Measurements from ENCODE around the gene CNTN2.

Gene CNTN2, protein sequence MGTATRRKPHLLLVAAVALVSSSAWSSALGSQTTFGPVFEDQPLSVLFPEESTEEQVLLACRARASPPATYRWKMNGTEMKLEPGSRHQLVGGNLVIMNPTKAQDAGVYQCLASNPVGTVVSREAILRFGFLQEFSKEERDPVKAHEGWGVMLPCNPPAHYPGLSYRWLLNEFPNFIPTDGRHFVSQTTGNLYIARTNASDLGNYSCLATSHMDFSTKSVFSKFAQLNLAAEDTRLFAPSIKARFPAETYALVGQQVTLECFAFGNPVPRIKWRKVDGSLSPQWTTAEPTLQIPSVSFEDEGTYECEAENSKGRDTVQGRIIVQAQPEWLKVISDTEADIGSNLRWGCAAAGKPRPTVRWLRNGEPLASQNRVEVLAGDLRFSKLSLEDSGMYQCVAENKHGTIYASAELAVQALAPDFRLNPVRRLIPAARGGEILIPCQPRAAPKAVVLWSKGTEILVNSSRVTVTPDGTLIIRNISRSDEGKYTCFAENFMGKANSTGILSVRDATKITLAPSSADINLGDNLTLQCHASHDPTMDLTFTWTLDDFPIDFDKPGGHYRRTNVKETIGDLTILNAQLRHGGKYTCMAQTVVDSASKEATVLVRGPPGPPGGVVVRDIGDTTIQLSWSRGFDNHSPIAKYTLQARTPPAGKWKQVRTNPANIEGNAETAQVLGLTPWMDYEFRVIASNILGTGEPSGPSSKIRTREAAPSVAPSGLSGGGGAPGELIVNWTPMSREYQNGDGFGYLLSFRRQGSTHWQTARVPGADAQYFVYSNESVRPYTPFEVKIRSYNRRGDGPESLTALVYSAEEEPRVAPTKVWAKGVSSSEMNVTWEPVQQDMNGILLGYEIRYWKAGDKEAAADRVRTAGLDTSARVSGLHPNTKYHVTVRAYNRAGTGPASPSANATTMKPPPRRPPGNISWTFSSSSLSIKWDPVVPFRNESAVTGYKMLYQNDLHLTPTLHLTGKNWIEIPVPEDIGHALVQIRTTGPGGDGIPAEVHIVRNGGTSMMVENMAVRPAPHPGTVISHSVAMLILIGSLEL

GRCh38 chr1:205042911-205043806, at the start of gene CNTN2:
TSS of gene CNTN2 (plus strand) at chr1:205043212. CDS start at chr1:205053186, 9,974 bp downstream.
- peak; percentile 52 for DNase-seq

GRCh38 chr1:204994086-204994862, 48.7 kb upstream of the CNTN2 start:
- no peak for DNase-seq

- DNase-seq, result no peak
Measured at GRCh38 chr1:204996981-204997380, 46.0 kb upstream of the CNTN2 start.

GRCh38 chr1:204997591-204998355, 45.2 kb upstream of the CNTN2 start:
- no peak for DNase-seq

DNA sequence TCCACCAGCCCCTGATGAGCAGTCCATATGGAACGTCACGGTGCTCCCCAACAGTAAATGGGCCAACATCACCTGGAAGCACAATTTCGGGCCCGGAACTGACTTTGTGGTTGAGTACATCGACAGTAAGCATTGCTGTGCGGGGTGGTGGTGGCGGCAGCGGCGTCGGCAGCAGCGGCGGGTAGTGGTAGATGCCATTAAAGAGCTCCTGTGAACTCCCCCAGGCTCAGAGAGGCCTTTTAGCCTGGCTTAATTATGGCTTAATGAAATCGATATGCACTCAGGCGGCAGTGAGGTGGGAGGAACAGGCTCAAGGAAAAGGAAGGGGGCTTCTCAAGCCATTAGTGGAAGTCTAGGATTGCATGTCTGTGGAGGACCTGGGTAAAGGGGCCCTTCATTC, 41.9 kb upstream of the CNTN2 start:
- peak; percentile 97 for DNase-seq

- peak; percentile 43 for DNase-seq
Measured at GRCh38 chr1:205002705-205003104, 40.3 kb upstream of the CNTN2 start.

DNA sequence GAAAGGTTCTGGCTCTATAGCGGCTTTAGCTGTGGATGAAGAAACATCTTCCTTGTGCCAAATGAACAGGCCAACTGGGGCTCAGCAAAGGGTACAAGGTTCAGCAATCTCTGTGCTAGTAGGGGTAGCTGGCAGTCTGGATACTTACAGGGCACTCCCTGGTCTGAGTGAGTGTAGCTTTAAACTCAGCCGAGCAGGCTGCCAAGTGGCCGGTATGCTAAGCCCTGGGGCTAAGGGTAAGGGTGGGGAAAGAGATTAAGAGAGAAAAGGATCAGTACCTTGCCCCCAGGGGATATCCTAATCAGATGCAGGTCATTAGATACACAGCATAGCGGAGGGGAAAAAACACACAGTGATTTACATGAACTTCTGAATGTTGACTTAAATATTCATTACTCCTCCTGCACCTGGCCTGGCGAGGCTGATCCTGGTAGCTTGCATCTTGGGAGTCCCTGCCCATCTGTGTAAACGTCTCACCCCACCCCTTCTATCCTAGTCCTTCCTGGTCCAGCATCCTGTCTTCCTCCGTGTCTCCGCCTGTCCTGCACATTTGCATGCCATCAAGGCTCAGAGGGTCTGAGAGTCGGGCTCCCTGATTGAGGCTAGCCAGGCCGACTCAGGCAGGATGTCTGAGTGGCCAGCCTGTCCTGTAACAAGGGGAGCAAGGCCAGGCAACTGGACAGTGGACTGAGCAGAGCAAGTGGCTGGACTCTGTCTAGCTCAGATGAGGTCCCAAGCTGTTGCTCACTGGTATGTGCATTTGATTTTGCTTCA, 39.5 kb upstream of the CNTN2 start:
- DNase-seq, result peak; percentile 99

GRCh38 chr1:205004351-205004750, 38.7 kb upstream of the CNTN2 start:
- no peak for DNase-seq

DNA sequence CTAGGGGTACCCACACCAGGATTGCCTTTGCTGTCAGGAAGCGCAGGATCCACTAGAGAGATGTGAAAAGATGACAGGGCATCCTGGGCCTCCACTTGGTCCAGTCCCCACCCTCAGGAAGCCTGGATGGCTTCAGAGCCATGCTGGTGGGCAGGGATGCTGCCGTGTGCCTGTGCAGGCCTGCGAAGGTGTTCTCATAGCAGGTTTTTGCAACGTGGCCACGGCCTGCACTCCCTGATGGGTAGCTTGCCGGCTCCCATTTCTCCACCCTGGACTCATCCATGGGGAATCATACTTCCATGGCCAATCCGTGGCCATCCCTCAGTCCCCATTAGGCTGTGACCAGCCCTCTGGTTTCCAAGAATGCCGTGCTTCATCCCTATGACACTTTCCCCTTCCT, 34.1 kb upstream of the CNTN2 start:
- DNase-seq, result no peak

GRCh38 chr1:205009670-205010069, 33.3 kb upstream of the CNTN2 start:
- DNase-seq, result peak; percentile 100

DNA sequence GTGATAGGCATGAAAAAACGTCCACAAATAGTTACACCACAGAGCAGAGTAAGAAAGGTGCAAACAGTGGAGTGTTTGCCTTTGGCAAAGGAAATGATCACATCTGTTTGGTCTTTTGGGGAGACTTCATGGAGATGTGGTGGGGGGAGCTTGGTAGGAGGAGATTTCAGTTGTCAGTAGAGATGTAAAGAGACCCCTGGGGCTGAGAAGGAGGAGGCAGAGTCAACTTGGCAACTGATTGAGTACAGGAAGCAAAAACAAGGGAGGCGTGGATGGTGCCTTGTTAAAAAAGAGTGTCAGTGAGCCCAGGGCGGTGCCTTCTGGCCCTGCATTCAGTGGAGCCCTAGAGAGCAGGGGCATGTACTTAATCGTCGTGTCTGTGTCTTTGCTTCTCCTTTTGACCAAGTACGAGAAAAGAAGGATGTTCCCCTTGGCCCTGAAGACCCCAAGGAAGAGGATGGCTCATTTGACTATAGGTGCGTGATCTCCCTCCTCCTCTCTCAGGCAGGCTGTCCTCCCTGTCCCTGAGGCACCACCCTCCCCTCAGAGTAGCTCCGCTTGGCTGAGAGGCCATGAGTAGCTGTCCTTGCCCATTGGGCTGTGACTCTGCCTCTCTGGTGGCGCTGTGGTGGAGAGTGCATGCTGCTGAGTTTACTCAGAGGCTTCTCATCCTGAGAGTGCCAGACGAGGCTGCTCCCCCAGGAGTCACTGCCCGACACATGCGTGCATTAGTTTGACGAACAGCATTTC, 30.4 kb upstream of the CNTN2 start:
- no peak for DNase-seq

GRCh38 chr1:205013683-205014367, 29.2 kb upstream of the CNTN2 start:
- DNase-seq, result peak; percentile 87

GRCh38 chr1:205014783-205015182, 28.2 kb upstream of the CNTN2 start:
- no peak for DNase-seq

GRCh38 chr1:205015241-205015640, 27.8 kb upstream of the CNTN2 start:
- peak; percentile 57 for DNase-seq

DNA sequence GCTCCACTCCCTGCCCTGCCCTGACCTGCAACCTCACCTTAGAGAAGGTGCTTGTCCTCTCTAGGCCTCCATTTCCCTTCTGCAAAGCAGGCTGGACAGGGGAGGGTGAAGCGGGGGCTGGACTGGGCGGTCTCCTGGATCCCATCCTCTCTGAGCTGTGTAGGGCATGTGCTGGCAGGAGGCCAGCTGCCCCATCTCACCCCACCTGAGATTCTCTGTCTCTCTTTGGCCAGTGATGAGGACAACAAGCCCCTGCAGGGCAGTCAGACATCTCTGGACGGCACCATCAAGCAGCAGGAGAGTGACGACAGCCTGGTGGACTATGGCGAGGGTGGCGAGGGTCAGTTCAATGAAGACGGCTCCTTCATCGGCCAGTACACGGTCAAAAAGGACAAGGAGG, 26.9 kb upstream of the CNTN2 start:
- DNase-seq, result no peak

GRCh38 chr1:205016584-205016983, 26.4 kb upstream of the CNTN2 start:
- DNase-seq, result no peak

- no peak for DNase-seq
Measured at GRCh38 chr1:205017001-205017400, 26.0 kb upstream of the CNTN2 start.

DNA sequence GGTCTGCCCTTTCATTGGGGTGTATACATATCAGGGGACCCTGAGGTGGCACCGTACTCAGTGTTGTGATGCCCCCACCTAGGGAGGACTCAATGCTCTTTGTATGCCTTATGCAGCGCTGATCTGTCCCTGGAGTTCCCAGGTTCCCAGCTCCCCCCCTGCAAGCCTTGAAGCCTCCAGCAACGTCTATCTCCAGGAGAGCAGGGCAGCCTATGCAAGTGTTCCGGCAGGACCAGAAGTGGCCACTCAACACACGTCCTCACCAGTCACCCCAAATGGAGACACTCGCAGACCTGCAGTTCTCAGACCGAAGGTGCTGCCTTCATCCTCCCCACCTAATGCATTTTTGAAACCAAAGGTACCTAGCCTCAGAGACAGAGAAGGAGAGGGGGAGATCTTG, 25.2 kb upstream of the CNTN2 start:
- DNase-seq, result no peak

DNA sequence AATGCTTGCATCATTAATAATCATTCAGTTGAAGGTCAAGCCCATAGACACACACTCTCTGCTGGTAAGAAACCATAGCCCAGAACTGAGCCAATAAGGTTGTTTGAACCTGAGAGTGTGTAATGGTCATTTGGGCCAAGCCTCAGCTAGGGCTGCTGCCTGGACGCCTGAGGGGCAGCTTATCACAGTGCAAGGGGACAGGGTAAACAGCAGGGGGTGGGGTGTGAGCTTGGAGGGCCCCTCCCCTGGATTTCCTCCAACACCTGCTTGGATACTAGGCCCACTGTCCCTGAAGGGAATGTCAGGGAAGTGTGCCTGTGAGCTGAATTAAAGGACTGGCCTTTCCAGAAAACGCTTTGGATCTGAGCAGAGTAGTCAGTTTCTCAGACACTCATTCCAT, 24.6 kb upstream of the CNTN2 start:
- DNase-seq, result peak; percentile 90

Measured in NCI-H82 (cell line).